ENCODE data around the gene CALCB.

The CALCB gene

GRCh38 chr11:15123849-15124248 is 50.5 kb downstream of the CALCB start:
- no peak for DNase-seq

GRCh38 chr11:15124528-15124927 is 51.1 kb downstream of the CALCB start:
- no peak for DNase-seq

- DNase-seq: no peak
Measured at GRCh38 chr11:15127341-15127740, 53.9 kb downstream of the CALCB start.

Data from NCI-H146 (cell line).